Measurements from ENCODE around the gene DOCK4. TPM values are rescaled to one million over a fixed set of nuclear protein-coding genes. Genes with fewer than 3 reads are reported as not detected.
"Not testable (repeated sequence)": the region's sequence is repeated elsewhere in the genome, so short reads cannot be mapped to it uniquely, and the experiment has no call there.

Gene DOCK4
- total RNA-seq, 1 experiment from 2014 or later, result 0.07 TPM

DNA sequence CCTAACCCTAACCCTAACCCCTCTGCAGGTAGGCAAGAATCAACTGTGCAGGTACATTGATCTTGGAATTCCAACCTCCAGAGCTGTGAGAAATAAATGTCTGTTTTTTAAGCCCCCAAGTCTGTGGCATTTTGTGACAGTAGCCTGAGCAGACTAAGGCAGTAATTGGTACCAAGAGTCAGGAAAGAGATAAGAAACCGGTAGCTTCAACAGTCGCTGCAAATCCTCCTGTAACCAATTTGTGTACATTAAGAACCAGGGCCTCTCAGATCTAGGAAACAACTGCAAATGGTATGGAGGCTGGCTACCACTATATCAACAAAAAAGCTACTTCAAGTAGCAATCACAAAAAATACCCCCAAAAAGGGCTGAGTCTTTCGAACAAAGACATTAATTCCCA is 67.3 kb downstream of the DOCK4 start:
- in situ Hi-C loops (cut with HindIII; ENCODE audit: low sequenced_read_pairs), result no loop called here
- no peak for DNase-seq (ENCODE audit: low spot score)

GRCh38 chr7:112138325-112138852 is 67.8 kb downstream of the DOCK4 start:
- in situ Hi-C loops (cut with HindIII; ENCODE audit: low sequenced_read_pairs), result no loop called here
- DNase-seq (ENCODE audit: low spot score), result no peak

DNA sequence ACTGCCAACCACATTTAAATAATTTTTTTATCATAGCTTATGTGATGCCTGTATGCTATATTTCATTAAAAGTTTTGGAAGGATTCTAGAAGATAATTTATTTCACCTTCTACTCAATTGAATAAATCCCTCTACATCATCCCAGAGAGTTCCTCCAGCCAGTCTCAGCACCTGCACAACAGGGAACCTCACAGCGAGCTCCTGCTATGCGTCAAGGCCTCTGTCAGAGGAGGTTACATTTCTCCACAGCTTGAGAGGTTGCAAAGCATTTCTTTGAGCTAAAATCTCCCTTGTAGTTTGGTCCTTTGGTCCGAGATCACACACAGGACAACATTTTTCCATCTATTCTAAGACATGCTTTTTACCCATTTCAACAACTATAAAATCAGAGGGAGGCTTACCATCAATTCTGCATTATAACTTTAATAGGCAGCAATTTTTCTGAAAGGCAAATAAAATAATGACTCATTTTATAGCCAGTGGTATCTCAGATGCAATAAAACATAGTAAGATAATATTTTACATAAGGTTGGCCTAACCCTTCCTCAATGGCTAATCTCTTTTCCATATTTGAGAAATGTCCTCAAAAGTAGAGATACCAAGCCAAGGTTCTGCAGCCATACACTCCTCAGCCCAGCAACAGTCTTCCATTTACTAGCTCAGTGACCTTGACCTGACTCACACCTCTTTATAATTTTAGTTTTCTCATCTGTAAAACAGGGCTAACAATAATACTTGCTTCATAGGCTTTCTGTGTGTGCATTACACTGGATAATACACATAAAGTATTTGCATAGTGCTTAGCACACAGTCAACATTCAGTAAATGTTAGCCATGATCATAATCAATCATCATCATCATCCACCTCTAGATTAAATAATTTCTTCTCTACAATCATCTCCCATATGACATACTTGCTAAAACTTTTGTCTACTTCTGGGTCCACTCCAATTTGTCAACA is 68.8 kb downstream of the DOCK4 start:
- no peak for DNase-seq (ENCODE audit: low spot score)

DNA sequence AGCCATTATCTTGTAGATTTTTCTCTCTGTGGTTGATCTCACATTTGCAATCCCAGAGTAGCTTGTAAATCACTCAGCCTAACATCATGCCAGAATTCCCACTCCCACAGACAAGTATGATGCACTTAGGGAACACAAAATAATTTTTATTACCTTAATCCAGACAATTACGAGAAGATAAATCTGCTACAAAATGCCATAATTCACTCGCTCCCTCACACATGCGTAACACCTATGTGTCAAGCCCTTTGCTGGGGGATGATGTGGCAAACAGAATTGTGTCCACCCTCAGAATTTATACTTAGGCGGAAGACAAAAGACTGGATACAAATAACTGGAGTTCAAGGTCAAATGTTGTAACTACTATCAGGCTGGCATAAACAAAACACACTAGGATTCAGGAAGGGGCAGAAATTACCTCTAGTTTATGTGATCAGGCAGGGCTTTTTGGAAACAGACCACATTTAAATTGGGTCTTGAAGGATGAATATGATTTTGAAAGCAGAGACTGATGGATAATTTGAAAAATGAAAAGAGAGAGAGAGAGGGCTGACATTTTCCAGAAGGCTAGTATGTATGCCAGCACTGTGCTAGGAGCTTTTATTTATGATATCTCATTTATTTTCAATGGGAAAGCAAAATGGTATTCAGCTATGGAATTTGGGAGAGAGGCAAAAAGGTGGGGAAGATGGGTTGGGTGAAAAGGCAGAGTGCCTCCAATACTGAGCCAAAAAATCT is 69.8 kb downstream of the DOCK4 start:
- DNase-seq (ENCODE audit: low spot score), result no peak
- in situ Hi-C loops (cut with HindIII; ENCODE audit: low sequenced_read_pairs), result no loop called here

More for the DNA sequence above, 68.8 kb downstream of the DOCK4 start:
- in situ Hi-C loops (cut with HindIII; ENCODE audit: low sequenced_read_pairs), result no loop called here

DNA sequence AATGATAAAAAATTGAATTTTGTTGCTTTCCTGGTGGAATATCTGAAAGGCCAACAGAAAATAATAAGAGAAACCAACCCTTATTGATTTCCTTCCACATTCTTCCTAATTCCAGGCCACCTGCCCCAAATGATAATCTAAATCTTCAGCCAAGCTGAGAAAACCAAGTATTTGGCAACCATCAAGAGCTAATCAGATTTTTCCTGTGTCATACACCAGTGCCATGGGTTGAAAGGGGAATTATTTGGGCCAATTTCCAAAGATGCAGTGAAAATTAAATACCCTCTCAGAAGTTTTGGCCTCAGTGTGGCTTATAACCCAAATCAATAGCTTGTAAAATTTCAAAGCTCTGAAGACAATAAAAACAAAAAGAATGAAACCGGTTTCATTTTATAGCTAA is 70.4 kb downstream of the DOCK4 start:
- in situ Hi-C loops (cut with HindIII; ENCODE audit: low sequenced_read_pairs), result no loop called here
- no peak for DNase-seq (ENCODE audit: low spot score)

DNA sequence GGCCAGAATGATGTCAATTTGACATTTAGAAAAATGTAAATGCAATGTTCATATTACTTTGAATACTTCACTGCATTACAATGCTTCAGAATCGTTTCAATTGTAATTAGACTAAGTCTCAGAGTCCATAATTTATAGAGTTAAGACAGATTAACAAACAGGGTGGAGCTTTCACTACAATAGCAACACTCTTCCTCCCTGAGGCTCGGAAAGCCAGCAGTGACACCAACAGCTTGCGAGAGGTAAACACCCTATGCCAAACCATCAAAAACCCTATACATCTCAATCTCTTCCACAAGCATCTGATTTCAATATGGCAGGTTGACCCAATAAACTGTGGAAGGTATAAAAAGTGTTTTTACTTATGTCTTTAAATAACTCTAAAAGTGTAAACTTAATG is 72.2 kb downstream of the DOCK4 start:
- in situ Hi-C loops (cut with HindIII; ENCODE audit: low sequenced_read_pairs), result no loop called here
- no peak for DNase-seq (ENCODE audit: low spot score)

DNA sequence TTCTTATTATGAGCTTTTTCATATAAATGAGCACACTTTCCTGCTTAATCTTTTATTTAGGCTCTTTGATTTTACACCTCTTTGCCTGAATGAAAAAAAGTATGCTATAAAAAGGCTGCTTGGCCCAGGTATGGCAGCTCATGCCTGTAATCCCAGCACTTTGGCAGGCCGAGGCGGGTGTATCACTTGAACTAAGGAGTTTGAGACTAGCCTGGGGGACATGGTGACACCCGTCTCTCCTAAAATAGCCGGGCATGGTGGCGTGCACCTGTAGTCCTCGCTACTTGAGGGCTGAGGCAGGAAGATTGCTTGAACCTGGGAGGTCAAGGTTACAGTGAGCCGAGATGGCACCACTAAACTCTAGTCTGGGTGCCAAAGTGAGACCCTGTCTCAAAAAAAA is 72.9 kb downstream of the DOCK4 start:
- no peak for DNase-seq (ENCODE audit: low spot score)
- in situ Hi-C loops (cut with HindIII; ENCODE audit: low sequenced_read_pairs), result no loop called here

GRCh38 chr7:112132051-112132694 is 74.0 kb downstream of the DOCK4 start:
- DNase-seq (ENCODE audit: low spot score), result peak; percentile 95
- in situ Hi-C loops (cut with HindIII; ENCODE audit: low sequenced_read_pairs), result no loop called here

DNA sequence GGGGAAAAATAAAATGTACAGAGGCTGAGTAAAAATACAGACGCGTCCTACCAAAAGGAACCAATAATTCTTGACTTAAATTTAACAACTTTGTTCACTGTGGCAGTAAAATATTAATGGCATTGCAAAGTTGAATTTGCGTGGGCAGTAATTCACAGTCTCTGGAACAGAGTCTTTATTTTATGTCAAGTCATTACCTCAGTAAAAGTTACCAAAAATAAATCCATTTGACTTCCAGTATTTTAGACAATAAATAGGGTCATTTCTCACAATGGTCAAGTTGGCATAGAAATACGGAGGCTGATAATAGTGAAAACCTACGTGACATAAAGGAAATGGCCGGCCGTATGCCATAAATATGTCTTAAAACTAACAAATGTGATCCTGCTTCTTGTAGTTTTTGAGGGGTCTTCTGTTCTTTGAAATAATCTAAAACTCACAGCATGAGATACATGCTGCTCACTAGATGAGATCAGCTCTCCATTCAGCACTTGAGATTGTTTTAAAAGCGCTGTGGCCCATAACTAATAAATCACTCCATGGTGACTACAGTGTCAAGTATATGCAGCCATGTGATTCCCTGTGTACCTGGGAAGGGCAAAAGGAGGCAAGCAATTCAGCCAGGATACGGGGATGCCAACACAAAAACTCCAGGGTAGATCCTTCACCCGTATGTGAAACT is 75.3 kb downstream of the DOCK4 start:
- no peak for DNase-seq (ENCODE audit: low spot score)
- in situ Hi-C loops (cut with HindIII; ENCODE audit: low sequenced_read_pairs), result no loop called here

DNA sequence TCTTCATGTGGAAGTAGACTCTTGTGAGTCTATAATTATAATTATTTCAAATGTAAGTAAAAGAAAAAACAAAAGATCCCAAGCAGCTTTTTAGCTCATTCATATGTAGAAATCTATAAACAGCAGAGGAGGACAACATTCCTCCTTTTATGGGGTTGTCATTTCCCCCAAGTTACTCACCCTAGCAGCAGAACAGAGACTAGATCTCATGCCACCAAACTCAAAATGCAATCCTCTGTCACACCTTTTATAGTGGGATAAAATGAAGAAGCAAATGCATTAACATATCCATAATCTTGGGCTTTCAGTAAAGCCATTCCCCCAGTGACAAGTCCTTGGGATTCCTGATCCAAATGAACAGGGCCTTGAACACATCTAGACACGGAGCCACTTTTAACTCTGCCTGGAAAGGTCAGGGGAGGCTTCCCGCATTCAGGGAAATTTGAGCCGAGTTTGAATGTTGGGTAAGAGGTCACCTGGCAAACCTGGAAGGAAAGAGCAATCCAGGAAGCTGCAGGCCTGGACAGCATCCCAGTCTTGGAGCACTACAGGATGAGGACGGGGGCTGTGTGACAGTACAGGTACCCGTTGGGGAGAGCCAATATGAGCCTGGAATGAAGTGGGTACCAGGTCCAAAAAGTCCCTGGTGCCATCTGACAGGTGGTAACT is 76.4 kb downstream of the DOCK4 start:
- peak; percentile 70 for DNase-seq (ENCODE audit: low spot score)
- in situ Hi-C loops (cut with HindIII; ENCODE audit: low sequenced_read_pairs), result no loop called here

GRCh38 chr7:112128461-112129425 is 77.5 kb downstream of the DOCK4 start:
- DNase-seq (ENCODE audit: low spot score); in situ Hi-C loops (cut with HindIII; ENCODE audit: low sequenced_read_pairs): not testable (repeated sequence)

GRCh38 chr7:112128041-112128440 is 78.2 kb downstream of the DOCK4 start:
- DNase-seq (ENCODE audit: low spot score); in situ Hi-C loops (cut with HindIII; ENCODE audit: low sequenced_read_pairs): not testable (repeated sequence)

DNA sequence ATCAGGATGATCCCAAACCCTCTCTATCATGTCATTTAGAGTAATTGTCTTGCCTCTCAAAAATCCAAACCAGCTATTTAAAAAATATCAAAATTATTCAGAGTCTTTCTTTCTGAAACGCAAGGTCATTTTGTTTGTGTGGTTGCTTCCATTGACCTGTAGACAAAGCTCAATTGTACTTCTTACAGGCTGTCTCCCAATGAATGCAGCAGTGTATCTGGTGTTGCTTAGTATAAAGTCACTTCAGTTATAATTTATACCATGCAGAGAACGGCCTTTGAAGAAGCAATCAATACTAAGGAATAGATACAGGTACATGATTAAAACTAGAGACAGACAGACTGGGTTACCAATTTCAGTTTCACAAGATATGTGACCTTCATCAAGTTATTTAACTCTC is 80.9 kb downstream of the DOCK4 start:
- in situ Hi-C loops (cut with HindIII; ENCODE audit: low sequenced_read_pairs), result no loop called here
- no peak for DNase-seq (ENCODE audit: low spot score)

- in situ Hi-C loops (cut with HindIII; ENCODE audit: low sequenced_read_pairs), result no loop called here
These were observed 82.0 kb downstream of the DOCK4 start for GRCh38 chr7:112124061-112124766.

DNA sequence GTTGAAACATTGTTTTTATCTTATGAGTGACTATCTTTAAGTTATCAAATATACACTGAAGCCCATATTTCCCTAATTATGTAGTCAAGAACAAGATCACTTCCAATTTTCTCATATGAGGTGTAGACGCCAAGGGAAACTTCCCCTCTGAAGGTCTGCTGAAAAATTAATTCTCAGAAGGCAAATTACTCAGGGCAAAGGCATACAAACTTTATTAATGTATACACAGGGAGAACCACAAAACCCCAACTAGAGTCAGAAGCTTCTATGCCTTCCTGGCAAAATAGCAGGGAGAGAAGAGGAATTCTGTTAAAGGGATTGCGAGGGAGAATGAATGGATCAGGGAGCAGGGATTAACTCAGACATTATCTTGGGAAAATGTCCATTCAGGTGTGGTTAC is 83.4 kb downstream of the DOCK4 start:
- in situ Hi-C loops (cut with HindIII; ENCODE audit: low sequenced_read_pairs), result no loop called here
- no peak for DNase-seq (ENCODE audit: low spot score)

More at GRCh38 chr7:112124061-112124766, 82.0 kb downstream of the DOCK4 start:
- DNase-seq (ENCODE audit: low spot score), result no peak

DNA sequence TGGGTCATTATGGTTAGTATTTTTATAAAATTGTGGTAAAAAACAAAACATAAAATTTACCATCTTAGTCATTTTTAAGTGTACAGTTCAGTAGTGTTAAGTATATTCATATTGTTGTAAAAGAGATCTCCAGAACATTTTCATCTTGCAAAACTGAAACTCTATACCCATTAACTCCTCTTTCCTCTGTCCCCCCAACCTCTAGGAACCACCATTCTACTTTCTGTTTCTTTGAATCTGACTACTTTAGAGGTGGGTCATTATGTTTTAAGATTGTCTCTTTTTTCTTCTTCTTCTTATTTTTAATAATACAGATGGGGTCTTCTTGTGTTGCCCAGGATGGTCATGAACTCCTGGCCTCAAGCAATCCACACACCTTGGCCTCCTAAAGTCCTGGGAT is 84.1 kb downstream of the DOCK4 start:
- in situ Hi-C loops (cut with HindIII; ENCODE audit: low sequenced_read_pairs), result no loop called here
- no peak for DNase-seq (ENCODE audit: low spot score)

DNA sequence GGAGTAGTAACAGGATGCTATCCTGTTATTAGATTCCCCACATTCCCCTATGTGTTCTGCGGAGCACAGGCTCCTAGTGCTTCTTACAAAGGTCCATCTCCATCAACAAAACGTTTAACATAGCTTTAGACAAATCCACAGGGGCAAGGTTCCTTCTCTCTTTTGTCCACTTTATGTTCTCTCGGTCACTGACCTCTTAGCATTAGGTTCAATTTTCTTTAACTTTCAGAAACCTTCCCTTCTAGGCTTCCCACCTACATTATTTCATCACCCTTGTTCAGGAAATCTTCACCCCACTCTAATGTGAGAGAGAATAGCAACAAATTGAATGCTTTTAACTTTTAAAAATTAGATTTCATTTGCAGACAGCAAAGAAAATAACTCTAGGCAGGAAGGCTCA is 84.9 kb downstream of the DOCK4 start:
- no peak for DNase-seq (ENCODE audit: low spot score)
- in situ Hi-C loops (cut with HindIII; ENCODE audit: low sequenced_read_pairs), result no loop called here
